Stomach (tissue), 9 donors: ENCODE data around the gene AGAP1. TPM values are rescaled to one million over a fixed set of nuclear protein-coding genes. Genes with fewer than 3 reads are reported as not detected.
A peak's percentile ranks its signal among the peaks of the same experiment; 100 is the strongest.

Experiments used
- DNase-seq, 2 donors: peaks; one replicate each; pipeline versions ENCODE4 v3.0.0 to v3.0.0-alpha.2; 2013 to 2019
- H3K27ac ChIP-seq, 5 donors: fragments of 200-600 bp in 4 of 5; sonication (generic) in 4 of 5; one replicate each; pipeline ENCODE4 v1.5.1; 2013 to 2019; ENCODE audit warnings: mild to moderate bottlenecking in 1 of 5, moderate library complexity in 1 of 5
- H3K27me3 ChIP-seq, 3 donors: fragments of 200-600 bp; sonication (generic); one replicate each; pipeline ENCODE4 v1.5.1; 2017 to 2019; ENCODE audit warnings: mixed run types in 1 of 3
- H3K36me3 ChIP-seq, 4 donors: fragments of 200-600 bp; sonication (generic); 1 replicate in 3 of 4; 2 replicates in 1 of 4; pipeline ENCODE4 v1.5.1; 2016 to 2019
- H3K4me1 ChIP-seq, 4 donors: fragments of 200-600 bp; sonication (generic); one replicate each; pipeline ENCODE4 v1.5.1; 2016 to 2019
- H3K4me3 ChIP-seq, 4 donors: fragments of 200-600 bp; sonication (generic) in 3 of 4; one replicate each; pipeline ENCODE4 v1.5.1; 2016 to 2019; ENCODE audit warnings: mild to moderate bottlenecking in 1 of 4
- H3K9me3 ChIP-seq, 4 donors: fragments of 200-600 bp; sonication (generic); one replicate each; pipeline ENCODE4 v1.5.1; 2016 to 2019
- EP300 ChIP-seq: sonication (generic); formaldehyde crosslinking; IDR thresholded peaks from one replicate; pipeline ENCODE4 v1.6.1; 2017; ENCODE audit warnings: antibody characterized with exemption
- POLR2A ChIP-seq, 4 donors: fragments of 450-650 bp; IDR thresholded peaks; one replicate each; pipeline ENCODE4 v1.6.1; 2016; ENCODE audit warnings: antibody characterized with exemption in 4 of 4, control low read depth in 2 of 4, mild to moderate bottlenecking in 1 of 4, moderate library complexity in 1 of 4
- POLR2AphosphoS5 ChIP-seq, 3 donors: sonication (generic); formaldehyde crosslinking; IDR thresholded peaks; one replicate each; pipeline ENCODE4 v1.6.1; 2016; ENCODE audit warnings: antibody characterized with exemption in 3 of 3
- WGBS, 5 donors: extraction: QIAGEN DNeasy Blood & Tissue Kit in 3 of 5; methylation state at CpG; one replicate each; pipeline versions ENCODE4 v1.1.5 to v1.1.7; 2013 to 2018; 5-methylcytosine and 5-hydroxymethylcytosine counted together
- intact Hi-C: fragments of 100-400 bp; cut with DNase I; formaldehyde crosslinking; loops from one replicate; pipeline ENCODE4 v1.15.1; 2023; ENCODE audit warnings: low total_unique reads
- polyA plus RNA-seq, 3 donors: library from polyadenylated mRNA; stranded (reverse); fragments of 200-250 nt; gene quantifications; one replicate each; pipeline ENCODE4 v1.2.3, GENCODE V29; 2013
- total RNA-seq, 5 donors: library from RNA; depleted of rRNA; stranded (reverse); fragments of >200 nt; gene quantifications; one replicate each; pipeline versions ENCODE4 v1.1.0 to v1.2.3, GENCODE V29; 2014 to 2016
- TF ChIP-seq, protein P1 (sequence below), 7 experiments: fragments of 450-650 bp in 4 of 7; fragments of 200-600 bp in 3 of 7; sonication (generic) in 3 of 7; IDR thresholded peaks; one replicate each; pipeline ENCODE4 v1.5.1; 2016 to 2019; ENCODE audit warnings: antibody characterized with exemption in 7 of 7, control low read depth in 2 of 7, mild to moderate bottlenecking in 1 of 7
- donor health status: healthy with polysubstance abuse.
- donor health status: Bipolar disorder and iron deficiency.
- donor health status: healthy.

The AGAP1 gene
- total and polyA plus RNA-seq, 8 donors = 4.2 to 139 (median 35.0) TPM

DNA sequence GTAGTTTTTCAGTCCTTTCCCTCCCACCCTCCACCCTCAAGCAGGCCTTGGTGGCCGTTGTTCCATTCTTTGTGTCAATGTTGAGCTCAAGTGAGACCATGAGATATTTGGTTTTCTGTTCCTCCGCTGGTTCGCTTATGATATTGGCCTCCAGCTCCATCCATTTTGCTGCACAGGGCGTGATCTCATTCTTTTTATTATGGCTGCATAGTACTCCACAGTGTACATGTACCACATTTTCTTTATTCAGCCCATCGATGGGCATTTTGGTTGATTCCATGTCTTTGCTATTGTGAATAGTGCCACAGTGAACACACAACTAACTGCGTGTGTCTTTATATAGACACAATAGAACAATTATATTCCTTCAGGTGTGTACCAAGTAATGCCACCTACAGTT is 14.1 kb downstream of the AGAP1 start:
- WGBS, 5 donors = 93 to 97% (median 95%) methylated on average over 6 of the region's 6 CpGs

DNA sequence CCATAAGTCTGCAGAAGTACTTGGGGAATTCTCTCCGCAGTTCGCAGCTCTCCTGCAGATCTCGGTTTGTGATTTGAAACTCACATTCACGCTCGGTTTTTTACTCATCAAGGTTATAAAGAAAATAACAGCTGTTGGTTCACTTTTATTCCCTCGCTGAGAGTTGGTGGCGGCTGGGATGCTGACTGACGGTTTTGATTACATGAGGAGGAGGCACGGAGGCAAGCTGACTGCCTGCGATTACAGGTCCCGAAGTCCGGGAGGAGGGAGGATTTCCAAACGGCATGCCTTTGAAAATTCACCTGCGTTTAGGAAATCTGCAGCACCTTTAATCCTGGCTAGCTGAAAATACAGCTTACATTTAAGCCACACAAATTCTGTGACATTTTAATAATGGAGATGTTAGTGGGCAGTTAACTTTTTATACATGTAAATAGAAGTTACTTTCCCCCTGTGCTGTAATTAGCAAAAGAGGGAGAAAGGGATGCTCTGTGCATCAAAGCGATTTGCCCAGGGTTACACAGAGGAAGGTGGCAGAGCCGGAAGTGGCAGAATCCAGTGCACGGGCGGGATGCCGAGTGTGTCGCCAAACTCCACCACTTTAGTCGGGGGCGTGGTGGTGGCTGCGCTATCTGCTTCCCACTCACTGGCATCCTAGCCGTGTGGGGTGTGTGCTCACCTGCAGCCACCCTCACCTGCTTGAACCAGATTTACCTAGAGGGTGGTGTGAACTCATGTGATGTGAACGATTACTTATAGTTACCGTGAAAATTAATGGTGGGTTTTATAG is 14.7 kb downstream of the AGAP1 start:
- no peaks in the 10 kb centered on the region for H3K9me3 ChIP-seq
- H3K4me1 ChIP-seq = peaks cover 26 to 57% (median 40%) of the 10 kb centered on the region in 4 donors
- no peaks in the 10 kb centered on the region for H3K36me3 ChIP-seq
- H3K4me3 ChIP-seq = no peak overlapping the region
- no peaks in the 10 kb centered on the region for H3K27me3 ChIP-seq
- WGBS, 5 donors = 82 to 88% (median 86%) methylated on average over 25 to 26 of the region's 26 CpGs
- no peak for DNase-seq
- TF ChIP-seq, protein P1, sequence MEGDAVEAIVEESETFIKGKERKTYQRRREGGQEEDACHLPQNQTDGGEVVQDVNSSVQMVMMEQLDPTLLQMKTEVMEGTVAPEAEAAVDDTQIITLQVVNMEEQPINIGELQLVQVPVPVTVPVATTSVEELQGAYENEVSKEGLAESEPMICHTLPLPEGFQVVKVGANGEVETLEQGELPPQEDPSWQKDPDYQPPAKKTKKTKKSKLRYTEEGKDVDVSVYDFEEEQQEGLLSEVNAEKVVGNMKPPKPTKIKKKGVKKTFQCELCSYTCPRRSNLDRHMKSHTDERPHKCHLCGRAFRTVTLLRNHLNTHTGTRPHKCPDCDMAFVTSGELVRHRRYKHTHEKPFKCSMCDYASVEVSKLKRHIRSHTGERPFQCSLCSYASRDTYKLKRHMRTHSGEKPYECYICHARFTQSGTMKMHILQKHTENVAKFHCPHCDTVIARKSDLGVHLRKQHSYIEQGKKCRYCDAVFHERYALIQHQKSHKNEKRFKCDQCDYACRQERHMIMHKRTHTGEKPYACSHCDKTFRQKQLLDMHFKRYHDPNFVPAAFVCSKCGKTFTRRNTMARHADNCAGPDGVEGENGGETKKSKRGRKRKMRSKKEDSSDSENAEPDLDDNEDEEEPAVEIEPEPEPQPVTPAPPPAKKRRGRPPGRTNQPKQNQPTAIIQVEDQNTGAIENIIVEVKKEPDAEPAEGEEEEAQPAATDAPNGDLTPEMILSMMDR (IDR thresholded peaks at IDR 0.05) = no peak
- TF ChIP-seq EP300 (no peak), POLR2A (IDR thresholded peaks at IDR 0.05) (no peak), POLR2AphosphoS5 (IDR thresholded peaks at IDR 0.05) (no peak)
- intact Hi-C loops = no loop called here
- H3K27ac ChIP-seq = no peak overlapping the region

More for the DNA sequence above, 14.1 kb downstream of the AGAP1 start:
- H3K4me1 ChIP-seq = peaks cover 26 to 57% (median 41%) of the 10 kb centered on the region in 4 donors
- TF ChIP-seq POLR2AphosphoS5 (IDR thresholded peaks at IDR 0.05) (no peak), EP300 (no peak), POLR2A (IDR thresholded peaks at IDR 0.05) (no peak)
- TF ChIP-seq, protein P1 (IDR thresholded peaks at IDR 0.05) = no peak
- H3K27ac ChIP-seq = no peak overlapping the region
- no peaks in the 10 kb centered on the region for H3K9me3 ChIP-seq
- no peaks in the 10 kb centered on the region for H3K36me3 ChIP-seq
- DNase-seq = no peak
- no peak overlapping the region for H3K4me3 ChIP-seq
- intact Hi-C loops = no loop called here
- H3K27me3 ChIP-seq = no peaks in the 10 kb centered on the region

DNA sequence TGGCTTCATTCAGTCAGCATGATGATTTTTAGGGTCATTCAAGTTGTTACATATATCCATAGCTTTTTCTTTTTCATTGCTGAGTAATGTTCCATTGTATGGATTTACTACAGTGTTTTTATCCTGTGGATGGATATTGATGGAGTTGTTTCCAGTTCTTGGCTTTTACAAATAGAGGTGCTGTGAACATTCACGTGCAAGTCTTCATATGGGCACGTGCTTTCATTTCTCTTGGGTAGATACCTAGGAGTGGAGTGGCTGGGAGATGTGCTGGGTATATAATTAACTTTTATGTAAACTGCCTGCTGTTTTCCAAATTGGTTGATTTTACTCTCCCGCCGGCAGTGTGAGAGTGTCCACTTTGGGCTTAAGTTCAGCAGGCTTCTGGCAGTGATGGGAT is 16.5 kb downstream of the AGAP1 start:
- TF ChIP-seq, protein P1 (IDR thresholded peaks at IDR 0.05) = no peak
- no peak for TF ChIP-seq POLR2AphosphoS5 (IDR thresholded peaks at IDR 0.05)
- no peak for TF ChIP-seq POLR2A (IDR thresholded peaks at IDR 0.05)
- no peak for TF ChIP-seq EP300
- Histone ChIP-seq H3K27ac (no peak overlapping the region), H3K4me3 (no peak overlapping the region), H3K9me3 (no peaks in the 10 kb centered on the region), H3K36me3 (no peaks in the 10 kb centered on the region), H3K27me3 (no peaks in the 10 kb centered on the region), H3K4me1 (peaks cover 17 to 50% (median 33%) of the 10 kb centered on the region in 4 donors)
- intact Hi-C loops = no loop called here
- no peak for DNase-seq
- WGBS, 5 donors = 50 to 77% (median 61%) methylated on average over 4 of the region's 4 CpGs

DNA sequence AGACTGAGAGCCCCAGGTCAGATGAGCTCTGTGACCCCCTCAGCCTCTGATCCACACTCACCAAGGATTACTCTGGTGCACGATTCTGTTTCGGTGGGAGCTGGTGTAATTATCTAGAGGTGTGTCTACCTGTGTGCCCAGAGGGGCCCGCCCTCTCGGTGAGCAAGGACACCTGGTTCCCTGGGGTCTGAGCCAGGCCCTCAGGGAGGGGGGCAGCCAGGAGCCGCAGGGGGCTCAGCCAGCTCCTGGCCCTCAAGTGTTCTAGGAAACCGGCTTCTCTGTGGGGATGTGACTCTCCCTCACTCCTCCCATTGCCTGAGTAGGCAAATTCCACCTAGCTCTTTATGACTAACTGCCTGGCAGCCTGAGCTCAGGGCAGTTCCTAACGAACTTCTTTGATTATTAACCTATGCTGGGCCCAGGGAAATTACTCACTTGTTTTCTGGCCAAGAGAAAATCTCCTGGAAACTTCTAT is 17.4 kb downstream of the AGAP1 start:
- intact Hi-C loops = no loop called here
- Histone ChIP-seq H3K4me1 (peaks cover 10 to 41% (median 28%) of the 10 kb centered on the region in 4 donors), H3K27me3 (no peaks in the 10 kb centered on the region), H3K27ac (peak overlapping the region in 3 of 5 donors; percentile 9 to 60 (median 52)), H3K36me3 (no peaks in the 10 kb centered on the region), H3K9me3 (no peaks in the 10 kb centered on the region), H3K4me3 (no peak overlapping the region)
- TF ChIP-seq POLR2AphosphoS5 (IDR thresholded peaks at IDR 0.05) (peak in 1 of 3 donors; percentile 38), EP300 (no peak), POLR2A (IDR thresholded peaks at IDR 0.05) (no peak)
- TF ChIP-seq, protein P1 (IDR thresholded peaks at IDR 0.05) = no peak
- peak in 1 of 2 donors; percentile 86 for DNase-seq
- 24 to 35% (median 28%) methylated on average over 2 to 7 of the region's 7 CpGs for WGBS, 5 donors
